Skeletal muscle satellite cell (primary cell): ENCODE measurements around the gene KATNAL2.

Source experiments
- H3K27me3 ChIP-seq: 2 replicates; pipeline ENCODE4 v1.7.0; 2013; ENCODE audit warnings: low read length; ENCODE audit not compliant: control insufficient read depth, insufficient read depth
- H3K36me3 ChIP-seq: 2 replicates; pipeline ENCODE4 v1.7.0; 2013; ENCODE audit warnings: mild to moderate bottlenecking, control low read depth, low read length; ENCODE audit not compliant: insufficient read depth
- H3K4me1 ChIP-seq: 2 replicates; pipeline ENCODE4 v1.7.0; 2013; ENCODE audit warnings: low read length; ENCODE audit not compliant: control insufficient read depth, insufficient read depth
- H3K4me2 ChIP-seq: 2 replicates; pipeline ENCODE4 v1.7.0; 2013; ENCODE audit warnings: mild to moderate bottlenecking, low read length
- H3K4me3 ChIP-seq: 2 replicates; pipeline ENCODE4 v1.7.0; 2013; ENCODE audit warnings: low read length
- H3K9ac ChIP-seq: 2 replicates; pipeline ENCODE4 v1.7.0; 2013; ENCODE audit warnings: mild to moderate bottlenecking, low read depth, low read length, moderate library complexity
- H3K9me3 ChIP-seq: replicated peaks from 2 replicates; pipeline ENCODE4 v1.7.0; 2013; ENCODE audit warnings: mild to moderate bottlenecking, control low read depth, low read length

KATNAL2 gene

DNA sequence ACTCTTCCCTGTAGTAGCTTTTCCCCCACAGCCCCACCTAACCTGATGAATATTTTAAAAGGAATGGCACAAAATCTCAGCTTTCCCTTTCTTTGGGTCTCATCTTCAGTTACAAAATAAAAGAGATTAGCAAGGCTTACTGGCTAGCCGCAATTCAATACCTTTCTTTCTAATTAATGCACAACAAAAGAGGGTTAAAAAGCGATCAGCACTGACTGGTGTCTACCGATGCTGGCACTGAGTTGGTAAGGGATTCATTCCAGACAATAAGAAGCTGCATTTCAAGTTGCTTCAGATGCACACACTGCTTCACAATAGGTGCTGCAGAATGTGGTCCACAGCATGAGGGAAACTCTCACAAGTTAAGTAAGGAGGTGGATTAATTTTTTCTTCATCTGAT, 191.0 kb downstream of the KATNAL2 start:
- Histone ChIP-seq H3K4me3 (no peak overlapping the region), H3K9ac (no peak overlapping the region), H3K36me3 (peaks cover 24% of the 10 kb centered on the region), H3K4me2 (no peak overlapping the region), H3K27me3 (no peaks in the 10 kb centered on the region), H3K9me3 (no peaks in the 10 kb centered on the region), H3K4me1 (no peaks in the 10 kb centered on the region)

DNA sequence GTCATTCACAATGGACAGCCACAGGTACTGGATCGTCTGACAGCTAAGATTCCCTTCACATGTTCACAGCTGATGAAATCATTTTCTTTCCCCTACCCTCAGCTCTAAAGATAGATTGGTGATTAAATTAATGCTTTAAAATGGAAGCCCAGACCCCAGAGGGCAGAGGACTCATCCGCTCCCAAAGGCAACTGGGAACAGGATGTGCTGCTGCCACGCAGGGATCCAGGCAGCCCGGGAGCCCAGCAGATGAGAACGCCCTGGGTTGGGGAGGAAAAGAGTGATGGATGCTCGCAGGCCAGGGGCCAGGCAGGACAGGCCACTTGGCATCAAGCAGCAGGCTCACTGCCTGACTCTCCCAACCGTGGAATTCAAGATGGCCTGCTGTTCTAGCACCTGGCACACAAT, 191.6 kb downstream of the KATNAL2 start:
- no peak overlapping the region for H3K4me2 ChIP-seq
- no peak overlapping the region for H3K9ac ChIP-seq
- H3K4me3 ChIP-seq: no peak overlapping the region
- no peaks in the 10 kb centered on the region for H3K27me3 ChIP-seq
- no peaks in the 10 kb centered on the region for H3K4me1 ChIP-seq
- peaks cover 21% of the 10 kb centered on the region for H3K36me3 ChIP-seq
- H3K9me3 ChIP-seq: no peaks in the 10 kb centered on the region

DNA sequence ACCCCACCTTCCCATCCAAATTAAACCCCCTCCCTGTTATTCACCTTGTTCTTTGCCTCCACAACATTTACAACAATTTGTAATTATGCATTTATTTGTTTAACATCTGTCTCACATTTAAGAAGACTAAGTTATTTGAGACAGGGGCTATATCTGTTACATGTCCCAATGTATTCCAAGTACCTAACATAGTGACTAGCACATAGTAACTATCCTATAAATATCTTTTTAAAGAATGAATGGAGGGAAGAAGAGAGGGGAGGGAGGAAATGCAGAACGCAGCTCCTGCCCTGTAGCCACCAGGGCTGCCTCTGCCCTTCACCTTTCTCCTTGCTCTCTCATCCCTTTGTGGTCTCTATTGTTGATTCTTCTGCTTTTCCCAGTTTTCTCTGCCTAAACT, 192.3 kb downstream of the KATNAL2 start:
- no peak overlapping the region for H3K4me2 ChIP-seq
- H3K27me3 ChIP-seq: no peaks in the 10 kb centered on the region
- no peak overlapping the region for H3K9ac ChIP-seq
- no peaks in the 10 kb centered on the region for H3K9me3 ChIP-seq
- H3K4me3 ChIP-seq: no peak overlapping the region
- peaks cover 21% of the 10 kb centered on the region for H3K36me3 ChIP-seq
- no peaks in the 10 kb centered on the region for H3K4me1 ChIP-seq

DNA sequence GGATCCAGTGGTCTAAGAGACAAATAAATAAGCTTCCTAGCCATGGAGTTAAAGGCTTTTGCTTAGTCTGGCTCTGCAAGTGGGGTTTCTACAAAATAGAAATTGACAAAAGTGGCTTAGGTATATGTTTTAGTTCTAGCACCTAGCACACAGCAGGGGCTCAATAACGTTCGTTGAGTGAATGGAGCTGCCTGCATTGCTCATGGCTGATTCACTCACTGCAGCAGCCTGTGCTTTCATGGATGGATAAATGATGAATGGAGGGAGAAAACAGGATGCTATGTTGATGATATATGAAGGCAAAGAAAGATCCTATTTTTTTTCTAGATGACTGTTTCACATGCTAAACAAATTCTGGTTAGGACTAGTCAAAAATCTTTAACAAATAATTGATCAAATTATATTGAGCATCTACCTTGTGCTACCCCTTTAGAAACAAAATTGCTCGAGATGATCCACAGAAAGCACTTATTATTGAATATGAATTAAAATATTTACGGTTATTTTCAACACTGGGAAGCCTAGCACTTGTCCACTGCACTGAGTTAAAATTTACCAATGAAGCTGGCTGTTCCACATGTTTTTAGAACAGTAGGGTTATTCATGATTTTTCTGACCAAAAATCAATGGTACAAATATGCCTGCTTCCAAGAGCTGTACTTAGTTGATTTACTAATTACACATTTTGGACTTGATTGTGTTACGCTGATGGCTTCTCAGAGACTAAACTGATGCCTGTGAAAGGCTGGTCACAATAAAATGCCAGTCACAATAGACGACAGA, 193.3 kb downstream of the KATNAL2 start:
- no peak overlapping the region for H3K4me3 ChIP-seq
- H3K36me3 ChIP-seq: peaks cover 27% of the 10 kb centered on the region
- H3K9ac ChIP-seq: no peak overlapping the region
- no peaks in the 10 kb centered on the region for H3K4me1 ChIP-seq
- no peaks in the 10 kb centered on the region for H3K27me3 ChIP-seq
- no peaks in the 10 kb centered on the region for H3K9me3 ChIP-seq
- no peak overlapping the region for H3K4me2 ChIP-seq

DNA sequence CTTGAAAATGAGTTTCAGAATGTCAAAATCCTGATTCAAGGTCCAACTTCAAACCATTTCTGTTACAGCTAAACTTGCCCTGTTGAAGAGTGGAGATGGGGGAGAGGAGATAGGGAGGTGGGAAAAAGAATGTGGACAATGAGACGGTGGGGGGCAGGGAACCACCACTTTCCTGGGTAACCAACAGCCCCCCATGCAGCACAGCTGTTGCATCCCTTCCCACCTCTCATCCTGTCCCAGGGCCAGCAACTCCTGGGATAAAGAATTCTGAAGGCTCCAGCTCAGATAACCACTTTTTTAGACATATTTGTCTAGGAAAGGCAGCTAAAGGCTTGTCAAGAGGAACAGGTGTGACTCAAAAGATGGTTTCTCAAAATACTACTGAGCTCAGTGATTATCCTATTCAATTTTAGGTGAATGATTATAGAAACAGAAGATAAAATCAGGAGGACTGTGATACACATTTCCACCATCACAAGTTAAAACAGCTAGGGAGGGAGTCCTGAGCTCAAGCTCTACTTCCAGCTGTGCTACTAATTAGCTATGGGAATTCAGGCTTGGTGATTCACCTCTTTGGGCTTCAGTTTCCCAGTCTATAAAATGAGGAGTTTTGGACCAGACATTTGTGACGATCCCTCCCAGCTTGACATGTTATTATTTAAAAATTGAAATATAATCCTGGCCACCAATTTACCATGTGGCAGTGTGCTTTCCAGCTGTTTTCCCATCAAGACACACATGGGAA, 196.6 kb downstream of the KATNAL2 start:
- peaks cover 24% of the 10 kb centered on the region for H3K36me3 ChIP-seq
- H3K4me1 ChIP-seq: peaks cover 3% of the 10 kb centered on the region
- H3K4me2 ChIP-seq: no peak overlapping the region
- no peaks in the 10 kb centered on the region for H3K9me3 ChIP-seq
- no peak overlapping the region for H3K4me3 ChIP-seq
- no peak overlapping the region for H3K9ac ChIP-seq
- H3K27me3 ChIP-seq: no peaks in the 10 kb centered on the region

DNA sequence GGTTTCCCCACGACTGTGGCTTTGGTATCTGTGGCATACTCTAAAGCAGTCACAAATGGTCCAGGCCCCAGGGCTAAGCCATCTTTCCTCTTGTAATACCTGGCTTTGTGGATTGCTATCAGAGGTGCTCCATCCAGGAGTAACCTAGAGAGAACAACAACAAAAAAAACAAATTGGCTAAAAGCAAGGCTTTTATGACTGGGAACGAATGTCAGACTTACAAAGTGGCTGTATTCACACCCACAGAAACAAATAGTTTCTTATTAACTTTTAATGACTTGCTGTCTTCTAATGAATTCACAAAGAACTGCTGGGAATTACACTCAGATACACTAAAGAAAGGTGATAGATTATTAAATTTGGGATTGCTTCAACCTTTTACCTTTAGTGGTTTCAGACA, 197.8 kb downstream of the KATNAL2 start:
- H3K4me3 ChIP-seq: no peak overlapping the region
- peaks cover 3% of the 10 kb centered on the region for H3K4me1 ChIP-seq
- no peak overlapping the region for H3K9ac ChIP-seq
- H3K9me3 ChIP-seq: no peaks in the 10 kb centered on the region
- H3K4me2 ChIP-seq: no peak overlapping the region
- H3K36me3 ChIP-seq: peaks cover 24% of the 10 kb centered on the region
- no peaks in the 10 kb centered on the region for H3K27me3 ChIP-seq

DNA sequence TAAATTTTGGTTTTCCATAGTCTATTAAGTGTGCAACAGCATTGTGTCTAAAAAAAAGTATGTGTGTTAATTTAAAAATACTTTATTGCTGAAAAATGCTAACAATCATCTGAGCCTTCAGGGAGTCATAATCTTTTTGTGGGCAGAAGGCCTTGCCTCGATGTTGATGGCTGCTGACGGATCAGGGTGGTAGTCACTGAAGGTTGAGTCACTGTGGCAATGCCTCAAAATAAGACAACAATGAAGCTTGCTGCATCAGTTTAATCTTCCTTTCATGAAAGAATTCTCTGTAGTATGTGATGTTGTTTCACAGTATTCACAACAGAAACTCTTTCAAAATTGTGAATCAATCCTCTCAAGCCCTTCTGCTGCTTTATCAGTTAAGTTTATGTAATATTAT, 201.6 kb downstream of the KATNAL2 start:
- Histone ChIP-seq H3K4me2 (no peak overlapping the region), H3K4me1 (peaks cover 3% of the 10 kb centered on the region), H3K27me3 (no peaks in the 10 kb centered on the region), H3K9me3 (no peaks in the 10 kb centered on the region), H3K36me3 (peaks cover 6% of the 10 kb centered on the region), H3K9ac (no peak overlapping the region), H3K4me3 (no peak overlapping the region)

DNA sequence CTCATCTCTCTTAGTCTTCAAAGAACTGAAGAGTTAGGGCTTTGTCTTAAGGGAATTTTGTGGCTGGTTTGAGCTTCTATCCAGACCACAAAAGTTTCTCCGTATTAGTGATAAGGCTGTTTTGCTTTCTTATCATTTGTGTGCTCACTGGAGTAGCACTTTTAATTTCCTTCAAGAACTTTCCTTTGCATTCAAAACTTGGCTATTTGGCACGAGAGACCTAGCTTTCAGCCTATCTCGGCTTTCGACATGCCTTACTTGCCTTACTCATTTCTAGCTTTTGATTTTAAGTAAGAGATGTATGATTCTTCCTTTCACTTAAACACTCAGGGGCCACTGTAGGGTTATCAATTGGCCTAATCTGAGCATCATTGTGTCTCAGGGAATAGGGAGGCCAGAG, 203.0 kb downstream of the KATNAL2 start:
- no peak overlapping the region for H3K4me2 ChIP-seq
- H3K36me3 ChIP-seq: no peaks in the 10 kb centered on the region
- no peaks in the 10 kb centered on the region for H3K27me3 ChIP-seq
- H3K9ac ChIP-seq: no peak overlapping the region
- no peaks in the 10 kb centered on the region for H3K9me3 ChIP-seq
- H3K4me1 ChIP-seq: peaks cover 3% of the 10 kb centered on the region
- H3K4me3 ChIP-seq: no peak overlapping the region

DNA sequence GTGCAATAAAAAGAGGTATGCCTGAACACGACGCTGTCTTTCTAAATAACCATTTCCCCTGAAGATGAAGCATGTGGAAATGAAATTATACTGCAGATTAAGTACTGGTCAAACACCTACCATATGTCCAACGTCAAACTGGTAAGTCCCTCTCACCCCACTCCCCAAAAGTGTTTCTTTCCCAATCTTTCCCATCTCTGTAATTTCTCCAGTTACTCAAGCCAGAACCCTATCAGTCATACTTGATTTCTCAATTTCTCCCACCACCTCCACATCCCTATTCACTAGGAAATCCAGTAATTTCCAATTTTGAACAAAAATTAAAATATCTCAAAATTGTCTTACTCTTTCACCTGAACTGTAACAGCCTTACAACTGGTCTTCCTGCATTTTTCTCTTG, 203.7 kb downstream of the KATNAL2 start:
- no peaks in the 10 kb centered on the region for H3K36me3 ChIP-seq
- H3K4me1 ChIP-seq: peaks cover 3% of the 10 kb centered on the region
- H3K4me2 ChIP-seq: no peak overlapping the region

DNA sequence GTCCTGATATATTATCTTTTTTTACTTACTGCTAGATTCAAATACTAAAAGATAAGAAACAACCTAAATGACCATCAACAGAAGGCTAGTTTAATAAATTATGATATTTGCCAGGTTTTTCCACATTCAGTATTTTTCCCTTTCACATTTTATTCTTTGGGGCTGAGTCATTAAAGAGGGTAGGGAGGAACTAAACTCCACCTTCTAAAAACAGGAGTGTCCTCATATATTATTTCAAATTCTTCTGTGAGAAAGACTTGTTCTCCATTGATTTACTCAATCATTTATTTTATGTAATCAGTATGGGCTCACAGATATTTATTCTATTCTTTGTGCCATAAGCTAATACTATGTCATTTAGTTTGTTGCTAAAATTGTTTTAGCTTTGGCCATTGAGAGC, 223.9 kb downstream of the KATNAL2 start:
- no peak overlapping the region for H3K9ac ChIP-seq
- H3K4me2 ChIP-seq: no peak overlapping the region
- no peaks in the 10 kb centered on the region for H3K4me1 ChIP-seq
- no peaks in the 10 kb centered on the region for H3K27me3 ChIP-seq
- no peaks in the 10 kb centered on the region for H3K9me3 ChIP-seq
- peaks cover under 1% of the 10 kb centered on the region for H3K36me3 ChIP-seq
- H3K4me3 ChIP-seq: no peak overlapping the region

More for the DNA sequence above, 203.7 kb downstream of the KATNAL2 start:
- H3K27me3 ChIP-seq: no peaks in the 10 kb centered on the region
- H3K9me3 ChIP-seq: no peaks in the 10 kb centered on the region
- H3K9ac ChIP-seq: no peak overlapping the region
- H3K4me3 ChIP-seq: no peak overlapping the region

DNA sequence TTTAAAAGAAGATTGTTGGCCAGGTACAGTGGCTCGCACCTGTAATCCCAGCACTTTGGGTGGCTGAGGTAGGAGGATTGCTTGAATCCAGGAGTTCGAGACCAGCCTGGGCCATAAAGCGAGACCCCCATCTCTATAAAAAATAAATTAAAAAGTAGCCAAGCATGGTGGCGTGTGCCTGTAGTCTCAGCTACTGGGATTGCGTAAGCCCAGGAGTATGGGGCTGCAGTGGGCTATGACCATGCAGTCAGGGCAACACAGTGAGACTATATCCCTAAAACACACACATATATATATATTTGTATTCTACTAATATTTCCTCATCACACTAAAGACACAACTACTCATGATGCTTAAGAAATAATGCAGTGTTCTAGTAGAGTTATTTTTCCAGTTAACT, 225.8 kb downstream of the KATNAL2 start:
- Histone ChIP-seq H3K27me3 (no peaks in the 10 kb centered on the region), H3K9me3 (no peaks in the 10 kb centered on the region), H3K9ac (no peak overlapping the region), H3K4me3 (no peak overlapping the region), H3K4me2 (no peak overlapping the region), H3K4me1 (no peaks in the 10 kb centered on the region), H3K36me3 (no peaks in the 10 kb centered on the region)
